ENCODE results near the gene ANKRD44.
"Not testable (repeated sequence)": the region's sequence is repeated elsewhere in the genome, so short reads cannot be mapped to it uniquely, and the experiment has no call there.

Gene ANKRD44

DNA sequence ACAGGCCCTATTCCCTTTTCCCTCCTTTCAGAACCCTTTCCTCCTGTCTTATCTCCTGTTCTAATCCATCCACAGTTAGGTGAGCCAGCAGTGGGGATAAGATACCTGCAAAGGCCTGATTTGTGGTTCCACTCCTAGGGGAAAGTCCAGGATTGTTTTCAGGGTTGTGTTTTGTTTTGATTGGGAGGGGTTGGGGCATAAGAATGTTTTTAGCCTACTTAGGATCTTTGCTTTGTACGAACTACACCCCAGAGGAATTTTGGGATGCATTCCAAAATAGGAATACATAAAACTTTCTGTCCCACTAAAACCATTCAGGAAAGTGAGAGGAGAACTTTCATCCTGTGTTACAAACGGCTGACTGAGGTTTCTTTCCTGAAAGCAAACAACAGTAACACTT, 233.2 kb downstream of the ANKRD44 start:
- Mint-ChIP-seq H3K27me3 (no peaks in the 10 kb centered on the region), H3K36me3 (peaks cover 82% of the 10 kb centered on the region), H3K4me3 (no peak overlapping the region), H3K27ac (no peak overlapping the region), H3K4me1 (peaks cover 16% of the 10 kb centered on the region), H3K9me3 (peaks cover 2% of the 10 kb centered on the region)
- CTCF ChIA-PET, result interaction anchor here (0.5 to 2.9 kb wide), 3 partner anchors 10 to 297 kb away, joined by 3 to 11 read pairs (median 3); no protein-coding TSS in a partner anchor
- DNase-seq, result no peak

DNA sequence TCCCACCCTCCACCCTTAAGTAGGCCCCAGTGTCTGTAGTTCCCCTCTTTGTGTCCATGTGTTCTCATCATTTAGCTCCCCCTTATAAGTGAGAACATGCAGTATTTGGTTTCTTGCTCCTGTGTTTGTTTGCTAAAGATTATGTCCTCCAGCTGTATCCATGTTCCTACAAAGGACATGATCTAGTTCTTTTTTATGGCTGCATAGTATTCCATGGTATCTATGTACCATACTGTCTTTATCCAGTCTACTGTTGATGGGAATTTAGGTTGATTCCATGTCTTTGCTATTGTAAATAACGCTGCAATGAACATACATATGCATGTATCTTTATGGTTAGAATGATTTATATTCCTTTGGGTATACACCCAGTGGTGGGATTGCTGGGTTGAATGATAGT, 233.9 kb downstream of the ANKRD44 start:
- CTCF ChIA-PET, result interaction anchor here (1.3 to 2.9 kb wide), 3 partner anchors 10 to 37 kb away, joined by 3 to 11 read pairs (median 10); no protein-coding TSS in a partner anchor
- DNase-seq, result no peak
- peaks cover 22% of the 10 kb centered on the region for H3K4me1 Mint-ChIP-seq

DNA sequence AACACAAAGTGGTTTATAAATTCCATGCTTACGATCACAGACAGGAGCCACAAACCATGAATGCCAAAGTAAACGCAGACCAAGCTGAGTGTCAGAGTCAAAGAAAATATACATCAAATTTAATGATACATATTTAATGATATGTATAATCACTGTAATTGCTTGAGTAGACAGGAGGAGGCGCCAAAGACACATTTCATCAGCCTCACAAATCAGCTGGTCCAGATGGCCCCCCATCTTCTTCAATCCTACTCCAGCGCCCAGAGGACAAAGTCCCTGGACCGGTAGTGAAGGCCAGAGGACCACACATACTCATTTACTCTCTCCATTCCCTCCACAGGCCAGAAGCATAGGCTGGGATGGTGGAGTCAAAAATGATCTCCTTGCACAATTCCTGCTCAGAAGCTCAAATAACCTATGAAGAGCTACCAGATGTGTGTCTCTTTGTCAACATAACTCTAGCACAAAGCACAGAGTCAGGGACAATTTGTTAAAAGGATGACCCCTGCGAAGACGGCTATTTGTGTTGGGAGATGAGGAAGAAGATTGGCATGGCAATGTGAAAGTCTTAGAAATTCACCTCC, 234.7 kb downstream of the ANKRD44 start:
- CTCF ChIA-PET, result interaction anchor here (1.1 to 2.9 kb wide), 4 partner anchors 10 to 64 kb away, joined by 3 to 11 read pairs (median 8); no protein-coding TSS in a partner anchor
- Mint-ChIP-seq H3K27ac (peak overlapping the region; percentile 43), H3K9me3 (peaks cover 2% of the 10 kb centered on the region), H3K4me1 (peaks cover 30% of the 10 kb centered on the region), H3K27me3 (no peaks in the 10 kb centered on the region), H3K4me3 (no peak overlapping the region), H3K36me3 (peaks cover 85% of the 10 kb centered on the region)
- no peak for DNase-seq

More for the DNA sequence above, 233.9 kb downstream of the ANKRD44 start:
- H3K27me3 Mint-ChIP-seq, result no peaks in the 10 kb centered on the region
- peaks cover 85% of the 10 kb centered on the region for H3K36me3 Mint-ChIP-seq
- peak overlapping the region; percentile 16 for H3K27ac Mint-ChIP-seq
- H3K4me3 Mint-ChIP-seq, result no peak overlapping the region
- H3K9me3 Mint-ChIP-seq, result peaks cover 2% of the 10 kb centered on the region

DNA sequence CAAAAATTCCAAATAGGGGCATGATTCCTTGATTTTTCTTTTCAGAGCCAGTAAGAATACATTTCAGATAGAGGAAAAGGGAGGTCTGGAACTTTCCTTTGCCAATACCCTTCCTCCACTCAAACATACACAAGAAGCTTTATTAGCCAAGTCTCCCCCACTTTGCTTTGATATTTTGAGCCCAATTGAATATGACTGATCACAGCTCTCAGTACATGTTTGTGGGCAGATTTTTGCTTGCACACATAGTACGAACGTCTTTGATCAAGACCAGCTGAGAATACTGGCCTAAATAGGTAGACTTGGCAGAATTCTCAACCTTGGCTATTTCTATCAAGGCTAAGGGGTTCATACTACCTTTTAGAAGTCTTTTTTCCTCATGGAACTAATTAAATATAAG, 235.3 kb downstream of the ANKRD44 start:
- Mint-ChIP-seq H3K27me3 (no peaks in the 10 kb centered on the region), H3K4me1 (peaks cover 36% of the 10 kb centered on the region), H3K4me3 (no peak overlapping the region), H3K9me3 (peaks cover 2% of the 10 kb centered on the region), H3K27ac (no peak overlapping the region), H3K36me3 (peaks cover 85% of the 10 kb centered on the region)
- CTCF ChIA-PET, result interaction anchor here (1.1 to 2.9 kb wide), 4 partner anchors 9 to 64 kb away, joined by 3 to 11 read pairs (median 8); no protein-coding TSS in a partner anchor
- DNase-seq, result no peak

DNA sequence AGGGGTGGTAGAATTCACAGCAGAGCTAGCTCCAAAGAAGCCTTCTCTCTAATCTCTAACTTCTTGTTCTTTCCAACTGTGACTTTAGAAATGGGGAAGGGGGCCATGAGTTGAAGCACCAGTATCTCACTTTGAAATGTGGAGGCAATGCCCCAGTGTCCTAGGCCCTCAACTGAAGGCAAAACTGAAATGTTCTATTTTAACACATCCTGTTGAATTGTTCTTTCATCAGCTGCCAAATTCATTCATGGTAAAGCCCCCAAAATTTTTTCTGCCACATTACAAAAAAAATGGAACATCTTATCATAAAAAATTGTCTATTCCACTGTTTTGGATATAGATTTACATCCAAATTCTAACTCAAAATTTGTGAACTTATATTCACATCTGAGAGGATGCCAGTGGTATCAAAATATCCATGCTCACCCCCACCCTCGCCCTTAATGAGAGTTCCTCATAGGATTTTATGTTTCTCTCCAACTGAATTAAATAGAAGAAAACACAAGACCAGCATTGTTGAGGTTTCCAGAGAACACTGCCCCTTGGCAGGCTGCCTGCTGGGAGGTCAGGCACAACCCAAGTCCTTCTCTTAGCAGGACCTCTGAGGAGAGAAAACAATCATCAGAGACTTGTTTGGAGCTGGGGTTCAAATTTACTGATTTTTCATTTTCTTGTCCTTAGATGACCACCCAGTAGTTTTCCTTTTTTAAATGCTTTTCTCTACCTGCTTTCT, 236.7 kb downstream of the ANKRD44 start:
- CTCF ChIA-PET, result interaction anchor here (1.1 kb wide), 1 partner anchor 62 kb away, joined by 3 read pairs; no protein-coding TSS in a partner anchor
- Mint-ChIP-seq H3K4me1 (peaks cover 42% of the 10 kb centered on the region), H3K4me3 (no peak overlapping the region), H3K9me3 (peaks cover 4% of the 10 kb centered on the region), H3K27me3 (no peaks in the 10 kb centered on the region), H3K36me3 (peaks cover 89% of the 10 kb centered on the region), H3K27ac (no peak overlapping the region)
- DNase-seq, result no peak

DNA sequence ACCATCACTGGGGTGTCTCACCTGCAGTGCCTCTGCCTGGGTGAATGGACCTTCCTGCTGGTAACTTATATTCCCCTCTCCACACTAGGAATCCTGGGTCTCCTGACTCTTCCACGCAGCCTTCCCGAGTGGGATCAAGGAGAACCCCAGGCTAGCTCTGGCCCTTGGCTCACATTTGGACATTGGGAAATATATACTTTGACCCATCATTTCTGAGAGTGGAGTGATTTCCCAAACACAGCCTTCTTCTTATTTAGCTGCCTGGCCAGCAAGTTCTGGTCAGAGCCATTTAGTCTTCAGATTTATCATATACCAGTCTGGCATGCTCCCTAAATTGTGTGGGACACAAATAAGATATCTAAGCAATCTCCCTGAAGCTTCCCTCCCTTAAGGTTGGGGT, 237.3 kb downstream of the ANKRD44 start:
- CTCF ChIA-PET, result no interaction called here
- Mint-ChIP-seq H3K36me3 (peaks cover 91% of the 10 kb centered on the region), H3K4me1 (peaks cover 48% of the 10 kb centered on the region), H3K27me3 (no peaks in the 10 kb centered on the region), H3K27ac (peak overlapping the region; percentile 59), H3K9me3 (peaks cover 8% of the 10 kb centered on the region), H3K4me3 (no peak overlapping the region)
- no peak for DNase-seq

DNA sequence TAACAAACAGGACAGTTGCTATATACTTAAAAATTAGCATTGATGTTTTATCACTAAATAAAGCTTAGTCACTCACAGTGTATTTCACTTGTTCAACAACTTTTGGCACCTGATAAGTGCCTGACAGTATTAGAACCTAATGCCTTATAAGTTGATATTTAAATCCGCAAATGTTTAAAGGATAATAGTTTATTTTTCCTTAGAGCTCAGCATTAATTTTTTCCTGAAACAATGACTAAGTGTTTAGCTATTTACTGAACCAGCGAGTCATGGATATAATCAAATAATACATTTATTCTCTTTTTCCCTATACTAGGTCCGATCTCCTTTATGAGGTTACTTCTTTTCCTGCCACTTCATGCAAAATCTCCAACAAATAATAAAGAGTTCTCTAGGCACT, 238.0 kb downstream of the ANKRD44 start:
- peaks cover 48% of the 10 kb centered on the region for H3K4me1 Mint-ChIP-seq
- CTCF ChIA-PET, result no interaction called here
- H3K4me3 Mint-ChIP-seq, result no peak overlapping the region
- H3K27ac Mint-ChIP-seq, result no peak overlapping the region
- peaks cover 87% of the 10 kb centered on the region for H3K36me3 Mint-ChIP-seq
- DNase-seq, result no peak
- H3K27me3 Mint-ChIP-seq, result no peaks in the 10 kb centered on the region
- peaks cover 8% of the 10 kb centered on the region for H3K9me3 Mint-ChIP-seq

DNA sequence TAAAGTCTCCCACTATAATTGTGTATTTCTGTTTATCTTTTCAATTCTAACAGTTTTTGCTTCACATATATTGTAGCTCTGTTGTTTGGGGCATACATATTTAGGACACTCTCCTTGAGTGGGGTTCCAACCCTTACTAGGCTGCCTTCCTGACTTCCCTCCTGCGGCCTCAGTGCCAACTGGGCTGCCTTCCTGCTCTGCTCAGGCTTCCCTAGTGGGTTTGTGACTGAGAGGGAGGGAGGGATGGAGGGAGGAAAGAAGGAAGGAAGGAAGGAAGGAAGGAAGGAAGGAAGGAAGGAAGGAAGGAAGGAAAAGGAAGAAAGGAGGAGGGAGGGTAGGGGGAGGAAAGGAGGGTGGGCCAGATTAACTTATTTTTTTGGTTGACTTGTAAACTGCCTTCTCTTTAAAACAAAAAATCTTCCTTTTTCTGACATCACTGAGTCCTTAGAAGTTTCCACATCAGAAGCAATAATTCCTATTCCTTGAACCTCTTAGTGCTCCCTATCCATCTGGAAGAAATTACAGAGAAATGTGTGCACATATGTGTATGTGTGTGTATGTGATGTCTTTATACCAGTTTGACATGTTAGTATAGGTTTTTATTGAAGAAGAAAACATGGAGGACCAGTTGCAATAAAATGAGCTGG, 238.7 kb downstream of the ANKRD44 start:
- Mint-ChIP-seq H3K27ac (peak overlapping the region; percentile 64), H3K4me1 (peaks cover 48% of the 10 kb centered on the region), H3K36me3 (peaks cover 84% of the 10 kb centered on the region), H3K27me3 (no peaks in the 10 kb centered on the region), H3K9me3 (peaks cover 6% of the 10 kb centered on the region), H3K4me3 (no peak overlapping the region)
- CTCF ChIA-PET, result no interaction called here
- no peak for DNase-seq

DNA sequence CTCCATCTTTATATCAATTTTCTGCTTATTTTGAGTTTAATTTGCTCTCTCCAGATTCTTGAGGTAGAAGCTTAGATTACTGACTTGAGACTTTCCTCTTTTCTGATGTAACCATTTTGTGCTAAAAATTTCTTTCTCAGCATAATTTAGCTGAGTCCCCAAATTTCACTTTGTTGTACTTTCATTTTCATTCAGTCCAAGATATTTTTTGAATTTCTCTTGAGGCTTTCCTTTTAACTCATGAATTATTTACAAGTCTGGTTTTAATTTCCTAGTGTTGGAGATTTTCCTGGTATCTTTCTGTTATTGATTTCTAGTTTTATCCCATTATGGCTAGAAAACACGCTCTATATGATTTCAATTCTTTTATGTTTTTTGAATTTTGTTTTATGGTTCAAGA, 239.4 kb downstream of the ANKRD44 start:
- Mint-ChIP-seq H3K27me3 (no peaks in the 10 kb centered on the region), H3K4me3 (no peak overlapping the region), H3K4me1 (peaks cover 50% of the 10 kb centered on the region), H3K36me3 (peaks cover 85% of the 10 kb centered on the region), H3K27ac (peak overlapping the region; percentile 64), H3K9me3 (peaks cover 5% of the 10 kb centered on the region)
- CTCF ChIA-PET, result interaction anchor here (0.8 kb wide), 1 partner anchor 43 kb away, joined by 3 read pairs; no protein-coding TSS in a partner anchor
- no peak for DNase-seq

DNA sequence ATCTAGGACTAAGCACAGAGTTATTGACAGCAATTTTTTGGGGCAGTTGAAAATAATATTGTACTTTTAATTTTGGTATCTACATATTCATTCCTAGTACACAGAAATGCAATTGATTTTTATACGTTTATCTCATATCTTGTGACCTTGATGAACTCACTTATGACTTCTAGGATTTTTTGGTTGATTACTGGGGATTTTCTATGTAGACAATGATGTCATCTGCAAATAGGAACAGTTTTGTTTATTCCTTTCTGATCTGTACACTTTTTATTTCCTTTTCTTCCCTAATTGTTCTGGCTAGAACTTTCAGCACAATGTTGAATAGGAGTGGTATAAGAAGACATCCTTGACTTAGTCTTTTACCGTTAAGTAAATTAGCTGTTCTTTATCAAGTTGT, 240.6 kb downstream of the ANKRD44 start:
- Mint-ChIP-seq H3K4me1 (peaks cover 60% of the 10 kb centered on the region), H3K27me3 (no peaks in the 10 kb centered on the region), H3K27ac (peak overlapping the region; percentile 56), H3K36me3 (peaks cover 87% of the 10 kb centered on the region), H3K9me3 (peaks cover 5% of the 10 kb centered on the region), H3K4me3 (no peak overlapping the region)
- DNase-seq, result no peak
- CTCF ChIA-PET, result no interaction called here

DNA sequence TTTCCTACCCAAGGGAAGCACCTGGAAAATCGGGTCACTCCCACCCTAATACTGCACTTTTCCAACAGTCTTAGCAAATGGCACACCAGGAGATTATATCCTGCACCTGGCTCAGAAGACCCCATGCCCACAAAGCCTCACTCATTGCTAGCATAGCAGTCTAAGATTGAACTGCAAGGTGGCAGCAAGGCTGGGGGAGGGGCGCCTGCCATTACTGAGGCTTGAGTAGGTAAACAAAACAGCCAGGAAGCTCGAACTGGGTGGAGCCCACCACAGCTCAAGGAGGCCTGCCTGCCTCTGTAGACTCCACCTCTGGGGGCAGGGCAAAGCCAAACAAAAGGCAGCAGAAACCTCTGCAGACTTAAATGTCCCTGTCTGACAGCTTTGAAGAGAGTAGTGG, 248.0 kb downstream of the ANKRD44 start:
- Mint-ChIP-seq H3K27ac (peak overlapping the region; percentile 89), H3K4me1 (peaks cover 42% of the 10 kb centered on the region), H3K36me3 (peaks cover 89% of the 10 kb centered on the region)
- H3K27me3 Mint-ChIP-seq, H3K4me3 Mint-ChIP-seq, CTCF ChIA-PET, H3K9me3 Mint-ChIP-seq: not testable (repeated sequence)
- DNase-seq, result peak; percentile 84

DNA sequence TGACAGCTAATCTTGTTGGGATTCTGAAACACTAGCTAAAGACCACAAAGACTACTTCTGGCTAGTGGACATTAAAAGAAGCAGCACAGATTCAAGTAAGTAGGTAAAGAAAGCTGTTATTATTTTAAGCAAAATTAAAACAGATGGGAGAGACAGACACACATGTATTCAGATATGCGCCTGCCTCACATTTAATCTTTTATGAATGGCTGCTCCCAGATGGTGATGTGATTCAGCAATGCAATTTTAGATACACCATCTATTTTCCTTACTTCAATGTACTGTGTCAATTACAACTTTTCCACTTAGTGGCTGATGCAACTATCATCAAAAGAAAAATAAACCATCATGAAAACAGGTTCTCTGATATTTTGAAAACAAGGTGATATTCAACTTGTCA, 251.1 kb downstream of the ANKRD44 start:
- Mint-ChIP-seq H3K27ac (peak overlapping the region; percentile 60), H3K4me1 (peaks cover 28% of the 10 kb centered on the region), H3K36me3 (peaks cover 92% of the 10 kb centered on the region), H3K27me3 (no peaks in the 10 kb centered on the region), H3K4me3 (no peak overlapping the region), H3K9me3 (peaks cover 22% of the 10 kb centered on the region)
- DNase-seq, result no peak
- CTCF ChIA-PET, result no interaction called here

DNA sequence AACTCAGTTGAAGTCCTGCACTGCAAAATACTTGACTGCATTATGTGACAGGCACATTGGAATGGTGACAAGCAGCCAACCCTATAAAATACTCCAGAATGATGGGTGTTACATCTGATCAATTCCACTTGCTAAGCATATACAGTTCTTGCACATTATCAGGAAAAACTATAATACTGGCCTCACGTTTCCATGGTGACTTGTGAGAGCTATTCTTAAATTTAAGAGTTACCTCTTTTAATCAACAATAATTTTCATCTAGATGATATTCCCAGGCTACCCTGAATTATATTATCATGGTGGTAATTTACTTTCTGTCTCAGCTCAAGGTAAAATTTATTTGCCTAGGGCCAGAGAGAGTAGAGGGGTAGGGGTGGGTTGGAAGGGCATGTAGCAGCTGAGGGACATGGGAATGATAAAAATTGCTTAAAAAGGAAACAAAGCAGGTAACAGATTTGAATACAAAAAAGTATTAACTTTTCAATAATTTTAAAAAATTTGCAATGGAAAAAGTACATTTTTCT, 251.7 kb downstream of the ANKRD44 start:
- CTCF ChIA-PET, result interaction anchor here (0.7 kb wide), 1 partner anchor 54 kb away, joined by 4 read pairs; no protein-coding TSS in a partner anchor
- Mint-ChIP-seq H3K4me3 (no peak overlapping the region), H3K27ac (no peak overlapping the region), H3K4me1 (peaks cover 22% of the 10 kb centered on the region), H3K9me3 (peaks cover 20% of the 10 kb centered on the region), H3K27me3 (no peaks in the 10 kb centered on the region), H3K36me3 (peaks cover 92% of the 10 kb centered on the region)
- DNase-seq, result no peak

DNA sequence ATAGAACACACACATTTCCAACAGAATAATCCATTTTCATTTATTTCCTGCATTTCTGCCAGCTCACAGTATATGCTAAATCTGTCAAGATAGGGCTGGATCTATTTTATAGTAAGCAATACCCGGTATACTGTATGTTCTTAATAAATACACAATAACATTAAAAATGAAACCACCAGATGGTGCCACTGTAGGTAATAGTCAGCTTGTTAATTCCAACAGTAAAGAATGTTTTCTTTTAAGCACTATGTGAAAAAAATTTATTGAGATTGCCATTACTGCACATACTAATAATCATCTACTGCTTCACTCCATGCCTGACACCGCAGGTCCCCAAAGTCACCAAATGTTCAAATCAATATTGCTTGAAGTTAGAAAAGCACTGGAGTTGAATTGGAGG, 252.6 kb downstream of the ANKRD44 start:
- H3K4me3 Mint-ChIP-seq, result no peak overlapping the region
- DNase-seq, result no peak
- no peak overlapping the region for H3K27ac Mint-ChIP-seq
- H3K27me3 Mint-ChIP-seq, result no peaks in the 10 kb centered on the region
- CTCF ChIA-PET, result interaction anchor here (1.1 kb wide), 1 partner anchor 12 kb away, joined by 4 read pairs; no protein-coding TSS in a partner anchor
- H3K4me1 Mint-ChIP-seq, result peaks cover 13% of the 10 kb centered on the region
- peaks cover 90% of the 10 kb centered on the region for H3K36me3 Mint-ChIP-seq
- peaks cover 17% of the 10 kb centered on the region for H3K9me3 Mint-ChIP-seq

All from activated naive CD4-positive, alpha-beta T cell treated with anti-CD3 and anti-CD28 coated beads, Interleukin-2, amount 10 ng/mL, durations not matched to agents 7 days and 5 days (primary cell).